GM12878 (cell line): Measurements from ENCODE around the gene MIF. TPM values are rescaled to one million over a fixed set of nuclear protein-coding genes. Genes with fewer than 3 reads are reported as not detected.

Experiments
- ATF7 ChIP-seq: fragments of 450-650 bp; IDR thresholded peaks from 2 replicates; pipeline ENCODE4 v1.6.1; 2016; ENCODE audit warnings: low read depth, mild to moderate bottlenecking
- BMI1 ChIP-seq: fragments of 450-650 bp; IDR thresholded peaks from 2 replicates; pipeline ENCODE4 v1.6.1; 2016; ENCODE audit warnings: mild to moderate bottlenecking, moderate library complexity, borderline replicate concordance
- CEBPB ChIP-seq, 2 experiments: fragments of 150-350 bp in 1 of 2; IDR thresholded peaks; 2 replicates each; pipeline ENCODE4 v1.6.1; 2012 to 2014; ENCODE audit warnings: low read depth in 2 of 2, low read length in 2 of 2, borderline replicate concordance in 1 of 2, inconsistent platforms in 1 of 2
- DPF2 ChIP-seq: fragments of 450-650 bp; IDR thresholded peaks from 2 replicates; pipeline ENCODE4 v1.6.1; 2017; ENCODE audit warnings: mild to moderate bottlenecking
- FOS ChIP-seq: IDR thresholded peaks from 3 replicates; pipeline ENCODE4 v1.6.1; 2011; ENCODE audit warnings: borderline replicate concordance; ENCODE audit not compliant: insufficient read length; ENCODE audit errors: extremely low read depth
- HDAC6 ChIP-seq: fragments of 200-600 bp; sonication (generic); IDR thresholded peaks from one replicate; pipeline ENCODE4 v1.8.0; 2017; ENCODE audit warnings: antibody characterized with exemption; ENCODE audit not compliant: unreplicated experiment
- IKZF1 ChIP-seq: fragments of 450-650 bp; conservative IDR thresholded peaks from 2 replicates; pipeline ENCODE4 v1.6.1; 2017; ENCODE audit warnings: antibody characterized with exemption, mild to moderate bottlenecking
- KDM1A ChIP-seq: fragments of 200-600 bp; sonication (generic); IDR thresholded peaks from 2 replicates; pipeline ENCODE4 v1.6.1; 2016; ENCODE audit warnings: borderline replicate concordance
- MEF2A ChIP-seq: IDR thresholded peaks from 2 replicates; pipeline ENCODE4 v1.6.1; 2011; ENCODE audit warnings: low read depth, mild to moderate bottlenecking, low read length, moderate library complexity; ENCODE audit not compliant: insufficient read depth
- MEF2B ChIP-seq: fragments of 450-650 bp; IDR thresholded peaks from 2 replicates; pipeline ENCODE4 v1.6.1; 2018; ENCODE audit warnings: mild to moderate bottlenecking, moderate library complexity; ENCODE audit not compliant: partially characterized antibody, poor library complexity, severe bottlenecking
- POLR2AphosphoS5 ChIP-seq: IDR thresholded peaks from 2 replicates; pipeline ENCODE4 v1.6.1; 2011; ENCODE audit warnings: mild to moderate bottlenecking, low read length, inconsistent platforms
- RFX5 ChIP-seq: IDR thresholded peaks from 2 replicates; pipeline ENCODE4 v1.6.1; 2011; ENCODE audit warnings: low read depth, low read length, improper control_type of control experiment
- SMAD5 ChIP-seq: IDR thresholded peaks from 2 replicates; pipeline ENCODE4 v1.6.1; 2016; ENCODE audit warnings: antibody characterized with exemption, low read depth
- SMC3 ChIP-seq: IDR thresholded peaks from 2 replicates; pipeline ENCODE4 v1.6.1; 2011; ENCODE audit warnings: low read length, improper control_type of control experiment, borderline replicate concordance
- ZNF384 ChIP-seq: IDR thresholded peaks from 2 replicates; pipeline ENCODE4 v1.6.1; 2012; ENCODE audit warnings: low read depth, mild to moderate bottlenecking, low read length, improper control_type of control experiment, borderline replicate concordance
- polyA plus RNA-seq, 11 experiments: library from polyadenylated mRNA; depleted of rRNA in 4 of 11; unstranded in 6 of 11; stranded (reverse) in 5 of 11; fragments of >200 nt; fragmentation: Nextera tagmentation in 4 of 11; fragmentation: Illumina TruSeq in 1 of 11; extraction: Ambion mirVana in 4 of 11; extraction: Trizol in 1 of 11; gene quantifications; 1 replicate in 1 of 11; 2 replicates in 10 of 11; pipeline versions ENCODE4 v1.2.1 to v1.2.3, GENCODE V29; 2011 to 2016; ENCODE audit warnings: inconsistent platforms in 2 of 11, missing spikeins in 2 of 11, low read depth in 1 of 11
- total RNA-seq, 4 experiments: library from RNA; depleted of rRNA in 3 of 4; stranded (reverse); fragments of >200 nt in 3 of 4; fragmentation: Illumina TruSeq in 1 of 4; extraction: Trizol in 1 of 4; gene quantifications; 2 replicates each; pipeline versions ENCODE4 v1.2.1 to v1.2.3, GENCODE V29; 2013 to 2021
- TF ChIP-seq, protein P1 (sequence below): IDR thresholded peaks from 2 replicates; pipeline ENCODE4 v1.6.1; 2011; ENCODE audit warnings: low read depth, low read length, improper control_type of control experiment, borderline replicate concordance
- TF ChIP-seq, protein P2 (sequence below): fragments of 450-650 bp; conservative IDR thresholded peaks from 2 replicates; pipeline ENCODE4 v1.6.1; 2017; ENCODE audit warnings: mild to moderate bottlenecking, moderate library complexity
- TF ChIP-seq, protein P3 (sequence below): IDR thresholded peaks from 2 replicates; pipeline ENCODE4 v1.6.1; 2011; ENCODE audit warnings: borderline replicate concordance, low read depth, mild to moderate bottlenecking, moderate library complexity, low read length; ENCODE audit not compliant: insufficient read depth, poor library complexity, severe bottlenecking
- TF ChIP-seq, protein P4 (sequence below): IDR thresholded peaks from 2 replicates; pipeline ENCODE4 v1.6.1; 2012; ENCODE audit warnings: low read depth, low read length, improper control_type of control experiment
- TF ChIP-seq, protein P5 (sequence below): fragments of 450-650 bp; IDR thresholded peaks from 2 replicates; pipeline ENCODE4 v1.6.1; 2016; ENCODE audit warnings: mild to moderate bottlenecking
- TF ChIP-seq, protein P6 (sequence below): fragments of 450-650 bp; IDR thresholded peaks from 2 replicates; pipeline ENCODE4 v1.6.1; 2017; ENCODE audit warnings: mild to moderate bottlenecking

MIF gene
- total and polyA plus RNA-seq, 10 of the 15 experiments (the other 5 are each of a cell fraction or from before 2014, with no cell fraction given): 37.7 to 2,972 (median 766) TPM

DNA sequence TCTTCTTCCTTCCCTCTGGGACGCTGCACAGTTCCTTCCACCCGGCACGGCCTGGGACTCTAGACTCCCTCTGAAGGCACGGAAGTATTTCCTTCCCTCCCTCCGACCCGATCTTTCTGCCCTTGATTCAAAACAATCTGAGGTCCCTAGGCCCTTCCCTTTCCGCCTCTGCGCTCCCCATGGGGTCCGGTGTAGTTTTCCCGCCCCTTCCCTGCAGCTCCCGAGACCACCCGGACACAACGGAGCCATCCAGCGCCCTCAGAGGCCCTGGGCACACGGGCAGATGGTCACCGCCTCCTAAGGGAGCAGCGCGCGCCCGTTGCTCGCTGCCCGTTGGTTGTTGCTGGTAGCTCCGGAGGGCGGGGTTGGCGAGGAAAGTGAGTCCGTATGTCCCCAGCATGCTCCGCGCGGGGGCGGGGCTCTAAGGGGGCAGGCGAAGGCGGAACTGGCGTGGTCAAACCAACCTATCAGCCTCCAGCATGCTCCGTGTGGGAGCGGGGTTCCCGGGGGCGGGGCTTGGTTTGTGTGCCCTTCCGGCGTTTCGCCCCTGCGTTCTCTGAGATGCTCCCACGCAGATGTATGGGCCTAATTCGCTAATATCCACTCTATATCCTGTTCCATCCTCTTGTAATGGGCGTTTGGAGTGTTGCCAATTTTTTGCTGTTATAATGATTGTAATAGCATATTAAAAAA is 19.6 kb downstream of the MIF start (continued):
- 0 out of 2 replicates have a peak, but pooled peaks have one; percentile 7 for TF ChIP-seq MEF2A
- peak; percentile 96 for TF ChIP-seq POLR2AphosphoS5
- TF ChIP-seq ATF7: 0 out of 2 replicates have a peak, but pooled peaks have one; percentile 7
- TF ChIP-seq CEBPB (IDR thresholded peaks at IDR 0.05; ENCODE audit: borderline replicate concordance in 1 of 2, low read depth in 2 of 2, low read length in 2 of 2): no peak
- TF ChIP-seq, protein P1, sequence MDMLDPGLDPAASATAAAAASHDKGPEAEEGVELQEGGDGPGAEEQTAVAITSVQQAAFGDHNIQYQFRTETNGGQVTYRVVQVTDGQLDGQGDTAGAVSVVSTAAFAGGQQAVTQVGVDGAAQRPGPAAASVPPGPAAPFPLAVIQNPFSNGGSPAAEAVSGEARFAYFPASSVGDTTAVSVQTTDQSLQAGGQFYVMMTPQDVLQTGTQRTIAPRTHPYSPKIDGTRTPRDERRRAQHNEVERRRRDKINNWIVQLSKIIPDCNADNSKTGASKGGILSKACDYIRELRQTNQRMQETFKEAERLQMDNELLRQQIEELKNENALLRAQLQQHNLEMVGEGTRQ: no peak
- TF ChIP-seq IKZF1: peak; percentile 71
- TF ChIP-seq MEF2B: no peak
- TF ChIP-seq KDM1A: no peak
- TF ChIP-seq BMI1: 0 out of 2 replicates have a peak, but pooled peaks have one; percentile 9
- TF ChIP-seq, protein P2, sequence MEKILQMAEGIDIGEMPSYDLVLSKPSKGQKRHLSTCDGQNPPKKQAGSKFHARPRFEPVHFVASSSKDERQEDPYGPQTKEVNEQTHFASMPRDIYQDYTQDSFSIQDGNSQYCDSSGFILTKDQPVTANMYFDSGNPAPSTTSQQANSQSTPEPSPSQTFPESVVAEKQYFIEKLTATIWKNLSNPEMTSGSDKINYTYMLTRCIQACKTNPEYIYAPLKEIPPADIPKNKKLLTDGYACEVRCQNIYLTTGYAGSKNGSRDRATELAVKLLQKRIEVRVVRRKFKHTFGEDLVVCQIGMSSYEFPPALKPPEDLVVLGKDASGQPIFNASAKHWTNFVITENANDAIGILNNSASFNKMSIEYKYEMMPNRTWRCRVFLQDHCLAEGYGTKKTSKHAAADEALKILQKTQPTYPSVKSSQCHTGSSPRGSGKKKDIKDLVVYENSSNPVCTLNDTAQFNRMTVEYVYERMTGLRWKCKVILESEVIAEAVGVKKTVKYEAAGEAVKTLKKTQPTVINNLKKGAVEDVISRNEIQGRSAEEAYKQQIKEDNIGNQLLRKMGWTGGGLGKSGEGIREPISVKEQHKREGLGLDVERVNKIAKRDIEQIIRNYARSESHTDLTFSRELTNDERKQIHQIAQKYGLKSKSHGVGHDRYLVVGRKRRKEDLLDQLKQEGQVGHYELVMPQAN: peak; percentile 58; the same call in 1 of the 2 replicates
- TF ChIP-seq FOS: no peak
- TF ChIP-seq ZNF384: no peak
- TF ChIP-seq RFX5: no peak; the same call in 1 of the 2 replicates
- TF ChIP-seq, protein P3, sequence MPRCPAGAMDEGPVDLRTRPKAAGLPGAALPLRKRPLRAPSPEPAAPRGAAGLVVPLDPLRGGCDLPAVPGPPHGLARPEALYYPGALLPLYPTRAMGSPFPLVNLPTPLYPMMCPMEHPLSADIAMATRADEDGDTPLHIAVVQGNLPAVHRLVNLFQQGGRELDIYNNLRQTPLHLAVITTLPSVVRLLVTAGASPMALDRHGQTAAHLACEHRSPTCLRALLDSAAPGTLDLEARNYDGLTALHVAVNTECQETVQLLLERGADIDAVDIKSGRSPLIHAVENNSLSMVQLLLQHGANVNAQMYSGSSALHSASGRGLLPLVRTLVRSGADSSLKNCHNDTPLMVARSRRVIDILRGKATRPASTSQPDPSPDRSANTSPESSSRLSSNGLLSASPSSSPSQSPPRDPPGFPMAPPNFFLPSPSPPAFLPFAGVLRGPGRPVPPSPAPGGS: peak; percentile 77
- TF ChIP-seq, protein P4, sequence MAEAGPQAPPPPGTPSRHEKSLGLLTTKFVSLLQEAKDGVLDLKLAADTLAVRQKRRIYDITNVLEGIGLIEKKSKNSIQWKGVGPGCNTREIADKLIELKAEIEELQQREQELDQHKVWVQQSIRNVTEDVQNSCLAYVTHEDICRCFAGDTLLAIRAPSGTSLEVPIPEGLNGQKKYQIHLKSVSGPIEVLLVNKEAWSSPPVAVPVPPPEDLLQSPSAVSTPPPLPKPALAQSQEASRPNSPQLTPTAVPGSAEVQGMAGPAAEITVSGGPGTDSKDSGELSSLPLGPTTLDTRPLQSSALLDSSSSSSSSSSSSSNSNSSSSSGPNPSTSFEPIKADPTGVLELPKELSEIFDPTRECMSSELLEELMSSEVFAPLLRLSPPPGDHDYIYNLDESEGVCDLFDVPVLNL: 0 out of 2 replicates have a peak, but pooled peaks have one; percentile 43
- TF ChIP-seq SMAD5: peak; percentile 91
- no peak for TF ChIP-seq SMC3
- TF ChIP-seq HDAC6: peak; percentile 73
- TF ChIP-seq DPF2: no peak
- TF ChIP-seq, protein P5, sequence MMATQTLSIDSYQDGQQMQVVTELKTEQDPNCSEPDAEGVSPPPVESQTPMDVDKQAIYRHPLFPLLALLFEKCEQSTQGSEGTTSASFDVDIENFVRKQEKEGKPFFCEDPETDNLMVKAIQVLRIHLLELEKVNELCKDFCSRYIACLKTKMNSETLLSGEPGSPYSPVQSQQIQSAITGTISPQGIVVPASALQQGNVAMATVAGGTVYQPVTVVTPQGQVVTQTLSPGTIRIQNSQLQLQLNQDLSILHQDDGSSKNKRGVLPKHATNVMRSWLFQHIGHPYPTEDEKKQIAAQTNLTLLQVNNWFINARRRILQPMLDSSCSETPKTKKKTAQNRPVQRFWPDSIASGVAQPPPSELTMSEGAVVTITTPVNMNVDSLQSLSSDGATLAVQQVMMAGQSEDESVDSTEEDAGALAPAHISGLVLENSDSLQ: 0 out of 2 replicates have a peak, but pooled peaks have one; percentile 11
- TF ChIP-seq, protein P6, sequence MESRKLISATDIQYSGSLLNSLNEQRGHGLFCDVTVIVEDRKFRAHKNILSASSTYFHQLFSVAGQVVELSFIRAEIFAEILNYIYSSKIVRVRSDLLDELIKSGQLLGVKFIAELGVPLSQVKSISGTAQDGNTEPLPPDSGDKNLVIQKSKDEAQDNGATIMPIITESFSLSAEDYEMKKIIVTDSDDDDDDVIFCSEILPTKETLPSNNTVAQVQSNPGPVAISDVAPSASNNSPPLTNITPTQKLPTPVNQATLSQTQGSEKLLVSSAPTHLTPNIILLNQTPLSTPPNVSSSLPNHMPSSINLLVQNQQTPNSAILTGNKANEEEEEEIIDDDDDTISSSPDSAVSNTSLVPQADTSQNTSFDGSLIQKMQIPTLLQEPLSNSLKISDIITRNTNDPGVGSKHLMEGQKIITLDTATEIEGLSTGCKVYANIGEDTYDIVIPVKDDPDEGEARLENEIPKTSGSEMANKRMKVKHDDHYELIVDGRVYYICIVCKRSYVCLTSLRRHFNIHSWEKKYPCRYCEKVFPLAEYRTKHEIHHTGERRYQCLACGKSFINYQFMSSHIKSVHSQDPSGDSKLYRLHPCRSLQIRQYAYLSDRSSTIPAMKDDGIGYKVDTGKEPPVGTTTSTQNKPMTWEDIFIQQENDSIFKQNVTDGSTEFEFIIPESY: peak; percentile 39; the same call in 1 of the 2 replicates
